IMR-90 (cell line): ENCODE measurements around the gene HS6ST3. TPM values are rescaled to one million over a fixed set of nuclear protein-coding genes. Genes with fewer than 3 reads are reported as not detected.

Experiments
- ATAC-seq: fragments of 200-7000 bp; cut with Tn5 transposase; 2 replicates; pipeline ENCODE4 v1.9.1; 2020; ENCODE audit warnings: low read depth, mild to moderate bottlenecking, moderate library complexity
- BruUV-seq: library from RNA; stranded (reverse); fragments of 400-500 nt; replicated peaks from 2 replicates; lab custom pipeline; 2021; lab: Mats Ljungman, UMichigan
- CTCF ChIA-PET: fragments of 300-600 bp; formaldehyde crosslinking; extraction: SDS; loops from one replicate; lab custom pipeline; 2021; ENCODE audit warnings: antibody characterized with exemption; lab: Yijun Ruan, JAX
- POLR2A ChIA-PET: fragments of 300-600 bp; sonication (Branson Sonifier 250); formaldehyde crosslinking; loops from one replicate; lab custom pipeline; 2022; ENCODE audit warnings: antibody characterized with exemption; ENCODE audit not compliant: unreplicated experiment; lab: Charles Lee
- DNase-seq: peaks from one replicate; pipeline ENCODE4 v3.0.0; 2013
- H2AFZ ChIP-seq: replicated peaks from 2 replicates; pipeline ENCODE3; 2013; ENCODE audit warnings: low read length, mild to moderate bottlenecking; ENCODE audit not compliant: poor library complexity
- H2AK5ac ChIP-seq: 2 replicates; pipeline ENCODE4 v1.6.1; 2013; ENCODE audit warnings: low read depth, low read length, inconsistent platforms
- H2AK9ac ChIP-seq: replicated peaks from 2 replicates; pipeline ENCODE3; 2013; ENCODE audit warnings: mild to moderate bottlenecking, low read depth, low read length, moderate library complexity; ENCODE audit not compliant: poor library complexity
- H2BK120ac ChIP-seq: 2 replicates; pipeline ENCODE4 v1.6.1; 2013; ENCODE audit warnings: low read depth, low read length, inconsistent platforms
- H2BK15ac ChIP-seq: 3 replicates; pipeline ENCODE4 v1.6.1; 2013; ENCODE audit warnings: low read depth, low read length, inconsistent platforms
- H2BK20ac ChIP-seq: 2 replicates; pipeline ENCODE4 v1.6.1; 2013; ENCODE audit warnings: low read depth, mild to moderate bottlenecking, inconsistent platforms, low read length, moderate library complexity
- H2BK5ac ChIP-seq: 2 replicates; pipeline ENCODE4 v1.6.1; 2013; ENCODE audit warnings: mild to moderate bottlenecking, low read depth, low read length, inconsistent platforms; ENCODE audit not compliant: poor library complexity, severe bottlenecking
- H3K14ac ChIP-seq: replicated peaks from 2 replicates; pipeline ENCODE4 v1.6.1; 2013; ENCODE audit warnings: low read depth, low read length, inconsistent platforms
- H3K18ac ChIP-seq: 2 replicates; pipeline ENCODE4 v1.6.1; 2013; ENCODE audit warnings: low read depth, low read length, control low read depth
- H3K23ac ChIP-seq: 2 replicates; pipeline ENCODE4 v1.6.1; 2013; ENCODE audit warnings: low read depth, low read length, inconsistent platforms
- H3K27ac ChIP-seq: 2 replicates; pipeline ENCODE4 v1.5.1; 2013; ENCODE audit warnings: mild to moderate bottlenecking, control low read depth, low read length; ENCODE audit not compliant: insufficient read depth
- H3K27me3 ChIP-seq: 2 replicates; pipeline ENCODE4 v1.6.1; 2013; ENCODE audit warnings: low read length; ENCODE audit not compliant: control insufficient read depth, insufficient read depth
- H3K36me3 ChIP-seq: 2 replicates; pipeline ENCODE4 v1.6.1; 2013; ENCODE audit warnings: low read length, mixed read lengths; ENCODE audit not compliant: control insufficient read depth, insufficient read depth
- H3K4ac ChIP-seq: 2 replicates; pipeline ENCODE4 v1.6.1; 2013; ENCODE audit warnings: low read depth, low read length, inconsistent platforms
- H3K4me1 ChIP-seq: 2 replicates; pipeline ENCODE4 v1.6.1; 2013; ENCODE audit warnings: low read length, mixed read lengths; ENCODE audit not compliant: control insufficient read depth, insufficient read depth
- H3K4me2 ChIP-seq: 2 replicates; pipeline ENCODE4 v1.6.1; 2013; ENCODE audit warnings: low read depth, mild to moderate bottlenecking, control low read depth, low read length, moderate library complexity
- H3K4me3 ChIP-seq: 2 replicates; pipeline ENCODE4 v1.5.1; 2013; ENCODE audit warnings: low read depth, mild to moderate bottlenecking, control low read depth, low read length, moderate library complexity; ENCODE audit not compliant: insufficient read depth
- H3K56ac ChIP-seq: 2 replicates; pipeline ENCODE4 v1.6.1; 2013; ENCODE audit warnings: low read length, inconsistent platforms; ENCODE audit not compliant: insufficient read depth; ENCODE audit errors: extremely low read depth
- H3K79me1 ChIP-seq, 2 experiments: 2 replicates each; pipeline ENCODE4 v1.6.1; 2013; ENCODE audit warnings: low read length in 2 of 2, inconsistent platforms in 1 of 2, low read depth in 1 of 2
- H3K9ac ChIP-seq: 2 replicates; pipeline ENCODE4 v1.6.1; 2013; ENCODE audit warnings: low read depth, low read length, control low read depth
- H3K9me1 ChIP-seq: 2 replicates; pipeline ENCODE4 v1.6.1; 2013; ENCODE audit warnings: low read length, inconsistent platforms; ENCODE audit not compliant: insufficient read depth
- H3K9me3 ChIP-seq: 2 replicates; pipeline ENCODE4 v1.6.1; 2013; ENCODE audit warnings: low read length; ENCODE audit not compliant: control insufficient read depth, insufficient read depth
- H4K20me1 ChIP-seq: 2 replicates; pipeline ENCODE4 v1.6.1; 2013; ENCODE audit warnings: low read length, inconsistent platforms; ENCODE audit not compliant: insufficient read depth
- H4K5ac ChIP-seq: 2 replicates; pipeline ENCODE4 v1.6.1; 2013; ENCODE audit warnings: mild to moderate bottlenecking, low read depth, low read length, control low read depth
- H4K8ac ChIP-seq, 2 experiments: 2 replicates each; pipeline ENCODE4 v1.6.1; 2013; ENCODE audit warnings: low read depth in 2 of 2, low read length in 2 of 2, control low read depth in 1 of 2, inconsistent platforms in 1 of 2
- H4K91ac ChIP-seq: 2 replicates; pipeline ENCODE4 v1.6.1; 2013; ENCODE audit warnings: low read depth, low read length, inconsistent platforms; ENCODE audit not compliant: insufficient read depth
- BHLHE40 ChIP-seq: fragments of 150-350 bp; IDR thresholded peaks from 2 replicates; pipeline ENCODE4 v1.6.1; 2016; ENCODE audit warnings: mild to moderate bottlenecking, low read depth, low read length
- CEBPB ChIP-seq: IDR thresholded peaks from 2 replicates; pipeline ENCODE4 v1.6.1; 2012; ENCODE audit warnings: low read depth, low read length, improper control_type of control experiment
- CHD1 ChIP-seq: IDR thresholded peaks from 2 replicates; pipeline ENCODE4 v1.6.1; 2012; ENCODE audit warnings: low read depth, low read length, improper control_type of control experiment
- FOS ChIP-seq: fragments of 150-350 bp; IDR thresholded peaks from 2 replicates; pipeline ENCODE4 v1.6.1; 2016; ENCODE audit warnings: low read depth, low read length
- MAFK ChIP-seq: IDR thresholded peaks from 2 replicates; pipeline ENCODE4 v1.6.1; 2012; ENCODE audit warnings: low read depth, low read length, improper control_type of control experiment
- MAZ ChIP-seq: IDR thresholded peaks from 2 replicates; pipeline ENCODE4 v1.6.1; 2012; ENCODE audit warnings: low read depth, mild to moderate bottlenecking, low read length, improper control_type of control experiment, moderate library complexity, borderline replicate concordance
- MXI1 ChIP-seq: IDR thresholded peaks from 2 replicates; pipeline ENCODE4 v1.6.1; 2012; ENCODE audit warnings: low read depth, mild to moderate bottlenecking, low read length, moderate library complexity, borderline replicate concordance
- NFE2L2 ChIP-seq: fragments of 150-350 bp; IDR thresholded peaks from 2 replicates; pipeline ENCODE4 v1.6.1; 2016; ENCODE audit warnings: low read depth, mild to moderate bottlenecking, low read length
- POLR2A ChIP-seq: IDR thresholded peaks from 2 replicates; pipeline ENCODE4 v1.6.1; 2012; ENCODE audit warnings: mild to moderate bottlenecking, low read depth, low read length
- RAD21 ChIP-seq: IDR thresholded peaks from 2 replicates; pipeline ENCODE4 v1.6.1; 2012; ENCODE audit warnings: low read length, improper control_type of control experiment
- RCOR1 ChIP-seq: IDR thresholded peaks from 2 replicates; pipeline ENCODE4 v1.6.1; 2012; ENCODE audit warnings: mild to moderate bottlenecking, low read length, improper control_type of control experiment; ENCODE audit not compliant: insufficient replicate concordance
- RFX5 ChIP-seq: IDR thresholded peaks from 2 replicates; pipeline ENCODE4 v1.8.0; 2012; ENCODE audit warnings: low read depth, mild to moderate bottlenecking, low read length, moderate library complexity
- SMC3 ChIP-seq: fragments of 150-350 bp; IDR thresholded peaks from 2 replicates; pipeline ENCODE4 v1.6.1; 2016; ENCODE audit warnings: low read depth, mild to moderate bottlenecking, antibody characterized with exemption, low read length, moderate library complexity
- WGBS, 2 experiments: methylation state at CpG; one replicate each; pipeline versions ENCODE4 v1.1.5 to v1.1.7; 2013; ENCODE audit warnings: missing lambda C conversion rate in 2 of 2; ENCODE audit not compliant: insufficient read length in 1 of 2; ENCODE audit errors: extremely low coverage in 2 of 2; 5-methylcytosine and 5-hydroxymethylcytosine counted together
- dilution Hi-C: fragments of 300-500 bp; cut with HindIII; formaldehyde crosslinking; loops from one replicate; pipeline ENCODE4 v1.14.3; 2018; ENCODE audit warnings: low sequenced_read_pairs; ENCODE audit not compliant: unreplicated experiment
- in situ Hi-C: fragments of 300-500 bp; cut with MboI; formaldehyde crosslinking; loops from 3 replicates; pipeline ENCODE4 v1.14.3; 2019; ENCODE audit warnings: low sequenced_read_pairs, inconsistent platforms, mixed read lengths
- intact Hi-C: fragments of 100-400 bp; cut with micrococcal nuclease; formaldehyde crosslinking; loops from 2 replicates; pipeline ENCODE4 v1.10.0; 2022
- polyA plus RNA-seq, 3 experiments: library from polyadenylated mRNA; depleted of rRNA; stranded (reverse); fragments of >200 nt; gene quantifications; 2 replicates each; pipeline ENCODE4 v1.2.3, GENCODE V29; 2012; ENCODE audit warnings: low replicate concordance in 1 of 3
- total RNA-seq: library from RNA; depleted of rRNA; stranded (reverse); fragments of >200 nt; gene quantifications from 2 replicates; pipeline ENCODE4 v1.2.3, GENCODE V29; 2012
- TF ChIP-seq, protein P1 (sequence below): fragments of 150-350 bp; IDR thresholded peaks from 2 replicates; pipeline ENCODE4 v1.6.1; 2016; ENCODE audit warnings: low read depth, mild to moderate bottlenecking, low read length, moderate library complexity, borderline replicate concordance
- TF ChIP-seq, protein P2 (sequence below): conservative IDR thresholded peaks from 2 replicates; pipeline ENCODE4 v1.5.1; 2012; ENCODE audit warnings: mild to moderate bottlenecking, low read depth, low read length, improper control_type of control experiment
- TF ChIP-seq, protein P3 (sequence below): fragments of 150-350 bp; IDR thresholded peaks from 2 replicates; pipeline ENCODE4 v1.6.1; 2017; ENCODE audit warnings: mild to moderate bottlenecking, antibody characterized with exemption, low read length, low read depth

HS6ST3 gene
- total and polyA plus RNA-seq, 2 of the 4 experiments (the other 2 are of a cell fraction): not detected

DNA sequence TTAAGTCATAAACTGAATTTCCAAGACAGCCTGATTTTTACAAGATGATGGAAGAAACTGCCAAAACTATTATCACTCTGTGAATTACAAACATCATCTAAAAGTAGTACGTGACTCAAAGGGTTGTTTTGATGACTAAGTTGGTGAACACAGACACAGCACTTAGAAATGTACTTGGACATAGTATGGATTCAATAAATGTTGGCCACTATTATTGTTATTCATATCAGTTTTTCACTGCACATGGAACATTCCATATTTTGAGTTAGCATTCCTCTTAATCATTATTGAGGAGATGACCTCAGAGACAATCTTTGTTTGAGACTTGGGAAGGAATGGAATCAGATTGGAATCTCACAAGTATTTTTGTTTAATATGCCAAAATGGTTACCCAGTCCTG is 731.5 kb downstream of the HS6ST3 start:
- TF ChIP-seq RFX5 (no peak), MAFK (no peak), NFE2L2 (no peak), POLR2A (no peak), RCOR1 (no peak), BHLHE40 (no peak), RAD21 (no peak), MXI1 (no peak), CHD1 (no peak), MAZ (no peak), FOS (no peak), CEBPB (no peak), SMC3 (no peak)
- TF ChIP-seq, protein P1, sequence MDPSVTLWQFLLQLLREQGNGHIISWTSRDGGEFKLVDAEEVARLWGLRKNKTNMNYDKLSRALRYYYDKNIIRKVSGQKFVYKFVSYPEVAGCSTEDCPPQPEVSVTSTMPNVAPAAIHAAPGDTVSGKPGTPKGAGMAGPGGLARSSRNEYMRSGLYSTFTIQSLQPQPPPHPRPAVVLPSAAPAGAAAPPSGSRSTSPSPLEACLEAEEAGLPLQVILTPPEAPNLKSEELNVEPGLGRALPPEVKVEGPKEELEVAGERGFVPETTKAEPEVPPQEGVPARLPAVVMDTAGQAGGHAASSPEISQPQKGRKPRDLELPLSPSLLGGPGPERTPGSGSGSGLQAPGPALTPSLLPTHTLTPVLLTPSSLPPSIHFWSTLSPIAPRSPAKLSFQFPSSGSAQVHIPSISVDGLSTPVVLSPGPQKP: no peak
- TF ChIP-seq, protein P2, sequence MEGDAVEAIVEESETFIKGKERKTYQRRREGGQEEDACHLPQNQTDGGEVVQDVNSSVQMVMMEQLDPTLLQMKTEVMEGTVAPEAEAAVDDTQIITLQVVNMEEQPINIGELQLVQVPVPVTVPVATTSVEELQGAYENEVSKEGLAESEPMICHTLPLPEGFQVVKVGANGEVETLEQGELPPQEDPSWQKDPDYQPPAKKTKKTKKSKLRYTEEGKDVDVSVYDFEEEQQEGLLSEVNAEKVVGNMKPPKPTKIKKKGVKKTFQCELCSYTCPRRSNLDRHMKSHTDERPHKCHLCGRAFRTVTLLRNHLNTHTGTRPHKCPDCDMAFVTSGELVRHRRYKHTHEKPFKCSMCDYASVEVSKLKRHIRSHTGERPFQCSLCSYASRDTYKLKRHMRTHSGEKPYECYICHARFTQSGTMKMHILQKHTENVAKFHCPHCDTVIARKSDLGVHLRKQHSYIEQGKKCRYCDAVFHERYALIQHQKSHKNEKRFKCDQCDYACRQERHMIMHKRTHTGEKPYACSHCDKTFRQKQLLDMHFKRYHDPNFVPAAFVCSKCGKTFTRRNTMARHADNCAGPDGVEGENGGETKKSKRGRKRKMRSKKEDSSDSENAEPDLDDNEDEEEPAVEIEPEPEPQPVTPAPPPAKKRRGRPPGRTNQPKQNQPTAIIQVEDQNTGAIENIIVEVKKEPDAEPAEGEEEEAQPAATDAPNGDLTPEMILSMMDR: no peak
- TF ChIP-seq, protein P3, sequence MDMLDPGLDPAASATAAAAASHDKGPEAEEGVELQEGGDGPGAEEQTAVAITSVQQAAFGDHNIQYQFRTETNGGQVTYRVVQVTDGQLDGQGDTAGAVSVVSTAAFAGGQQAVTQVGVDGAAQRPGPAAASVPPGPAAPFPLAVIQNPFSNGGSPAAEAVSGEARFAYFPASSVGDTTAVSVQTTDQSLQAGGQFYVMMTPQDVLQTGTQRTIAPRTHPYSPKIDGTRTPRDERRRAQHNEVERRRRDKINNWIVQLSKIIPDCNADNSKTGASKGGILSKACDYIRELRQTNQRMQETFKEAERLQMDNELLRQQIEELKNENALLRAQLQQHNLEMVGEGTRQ: no peak
- Histone ChIP-seq H2BK120ac (no peak overlapping the region), H2AK5ac (no peak overlapping the region), H3K27me3 (no peaks in the 10 kb centered on the region), H3K56ac (no peak overlapping the region), H4K20me1 (no peaks in the 10 kb centered on the region), H3K14ac (no peak overlapping the region), H3K9me1 (no peaks in the 10 kb centered on the region), H2AK9ac (no peak overlapping the region), H2BK15ac (no peak overlapping the region), H4K5ac (no peak overlapping the region), H3K27ac (no peak overlapping the region), H3K9me3 (no peaks in the 10 kb centered on the region), H3K23ac (no peak overlapping the region), H3K9ac (no peak overlapping the region), H3K4me3 (no peak overlapping the region), H2BK20ac (no peak overlapping the region), H2BK5ac (no peak overlapping the region), H3K4ac (no peak overlapping the region), H3K4me2 (no peak overlapping the region), H3K36me3 (no peaks in the 10 kb centered on the region), H4K91ac (no peak overlapping the region), H4K8ac (no peak overlapping the region), H3K18ac (no peak overlapping the region), H2AFZ (no peak overlapping the region), H3K4me1 (no peaks in the 10 kb centered on the region), H3K79me1 (no peaks in the 10 kb centered on the region)
- BruUV-seq: no TSS peak
- intact Hi-C loops: no loop called here
- CTCF ChIA-PET: interaction anchor here (1.5 kb wide), 1 partner anchor 21 kb away, joined by 3 read pairs; no protein-coding TSS in a partner anchor
- ATAC-seq: no peak
- POLR2A ChIA-PET: no interaction called here
- DNase-seq: peak; percentile 12
- in situ Hi-C loops: loop anchor here (25.0 kb wide), 1 partner anchor 784 kb away; no protein-coding TSS in a partner anchor
- WGBS, 2 experiments: no CpG with 5 or more reads among the region's 1 CpG
- dilution Hi-C loops: no loop called here
